Loucy (cell line): ENCODE measurements around the gene SDE2.
A peak's percentile ranks its signal among the peaks of the same experiment; 100 is the strongest.

Experiments used
- H2AFZ ChIP-seq: fragments of 200-600 bp; sonication (generic); 2 replicates; pipeline ENCODE4 v1.6.0; 2016; ENCODE audit warnings: antibody characterized with exemption, mild to moderate bottlenecking, low read length, moderate library complexity
- H3F3A ChIP-seq: fragments of 200-600 bp; 2 replicates; pipeline ENCODE4 v1.6.0; 2016; ENCODE audit warnings: antibody characterized with exemption, low read depth, mild to moderate bottlenecking
- H3K27me3 ChIP-seq: fragments of 200-600 bp; sonication (generic); 2 replicates; pipeline ENCODE4 v1.6.1; 2014; ENCODE audit warnings: low read length, mild to moderate bottlenecking; ENCODE audit not compliant: insufficient read depth, poor library complexity, severe bottlenecking
- H3K36me3 ChIP-seq: fragments of 200-600 bp; sonication (generic); 2 replicates; pipeline ENCODE4 v1.6.1; 2016; ENCODE audit warnings: low read length; ENCODE audit not compliant: insufficient read depth
- H3K4me1 ChIP-seq: fragments of 200-600 bp; sonication (generic); 2 replicates; pipeline ENCODE4 v1.5.1; 2014; ENCODE audit warnings: low read length, mild to moderate bottlenecking; ENCODE audit not compliant: insufficient read depth, poor library complexity, severe bottlenecking
- H3K4me2 ChIP-seq: fragments of 200-600 bp; sonication (generic); 2 replicates; pipeline ENCODE4 v1.6.0; 2014; ENCODE audit warnings: antibody characterized with exemption, low read length, low read depth, mild to moderate bottlenecking; ENCODE audit not compliant: poor library complexity, severe bottlenecking
- H3K4me3 ChIP-seq: fragments of 200-600 bp; sonication (generic); 2 replicates; pipeline ENCODE4 v1.5.1; 2014; ENCODE audit warnings: low read length, mild to moderate bottlenecking, mixed read lengths; ENCODE audit not compliant: poor library complexity, severe bottlenecking
- H3K79me2 ChIP-seq: fragments of 200-600 bp; sonication (generic); 2 replicates; pipeline ENCODE4 v1.6.1; 2014; ENCODE audit warnings: low read length; ENCODE audit not compliant: insufficient read depth
- H3K9ac ChIP-seq: fragments of 200-600 bp; sonication (generic); 2 replicates; pipeline ENCODE4 v1.6.0; 2014; ENCODE audit warnings: mild to moderate bottlenecking, low read depth, low read length, moderate library complexity; ENCODE audit not compliant: poor library complexity, severe bottlenecking
- H3K9me2 ChIP-seq: fragments of 200-600 bp; sonication (generic); replicated peaks from 2 replicates; pipeline ENCODE4 v1.6.1; 2016; ENCODE audit warnings: low read depth, low read length, mixed read lengths
- H3K9me3 ChIP-seq: fragments of 200-600 bp; sonication (generic); 2 replicates; pipeline ENCODE4 v1.6.1; 2014; ENCODE audit warnings: mild to moderate bottlenecking, antibody characterized with exemption, low read length, low read depth; ENCODE audit not compliant: insufficient read depth
- H4K20me1 ChIP-seq: fragments of 200-600 bp; sonication (generic); 2 replicates; pipeline ENCODE4 v1.6.0; 2014; ENCODE audit warnings: antibody characterized with exemption, low read length, mild to moderate bottlenecking; ENCODE audit not compliant: insufficient read depth, poor library complexity, severe bottlenecking
- CTCF ChIP-seq: fragments of 200-600 bp; sonication (generic); conservative IDR thresholded peaks from 2 replicates; pipeline ENCODE4 v1.5.1; 2014; ENCODE audit warnings: mild to moderate bottlenecking, antibody characterized with exemption, low read length
- EZH2phosphoT487 ChIP-seq: fragments of 200-600 bp; IDR thresholded peaks from 2 replicates; pipeline ENCODE4 v1.6.1; 2018; ENCODE audit warnings: antibody characterized with exemption, mild to moderate bottlenecking, moderate library complexity, borderline replicate concordance

Gene SDE2

GRCh38 chr1:226006686-226007085 lies 7.5 kb upstream of the SDE2 start:
- no peaks in the 10 kb centered on the region for H3K9me3 ChIP-seq
- H4K20me1 ChIP-seq: no peaks in the 10 kb centered on the region
- H3K36me3 ChIP-seq: no peaks in the 10 kb centered on the region
- peaks cover 36% of the 10 kb centered on the region for H3K4me1 ChIP-seq
- no peaks in the 10 kb centered on the region for H3K9me2 ChIP-seq
- no peak overlapping the region for H3K4me2 ChIP-seq
- H3K9ac ChIP-seq: no peak overlapping the region
- peaks cover 16% of the 10 kb centered on the region; the same call in 1 of the 2 replicates for H3K79me2 ChIP-seq
- H3F3A ChIP-seq: peaks cover 1% of the 10 kb centered on the region
- H3K27me3 ChIP-seq: no peaks in the 10 kb centered on the region
- TF ChIP-seq CTCF (no peak), EZH2phosphoT487 (no peak)
- H3K4me3 ChIP-seq: no peak overlapping the region
- H2AFZ ChIP-seq: no peak overlapping the region

- no peak overlapping the region for H3K4me3 ChIP-seq
- peaks cover 50% of the 10 kb centered on the region for H3K4me1 ChIP-seq
- no peaks in the 10 kb centered on the region for H3K36me3 ChIP-seq
- no peaks in the 10 kb centered on the region for H3K27me3 ChIP-seq
- no peaks in the 10 kb centered on the region for H4K20me1 ChIP-seq
- no peak overlapping the region for H3K9ac ChIP-seq
- peak overlapping the region; percentile 37 for H3K4me2 ChIP-seq
- TF ChIP-seq EZH2phosphoT487: no peak
- no peak for TF ChIP-seq CTCF
- H3K9me3 ChIP-seq: no peaks in the 10 kb centered on the region
- no peak overlapping the region for H2AFZ ChIP-seq
- H3F3A ChIP-seq: peaks cover 20% of the 10 kb centered on the region
- peaks cover 23% of the 10 kb centered on the region; the same call in 1 of the 2 replicates for H3K79me2 ChIP-seq
- H3K9me2 ChIP-seq: no peaks in the 10 kb centered on the region
These were observed 5.3 kb upstream of the SDE2 start for GRCh38 chr1:226004396-226004795.

- TF ChIP-seq EZH2phosphoT487 (no peak), CTCF (no peak)
- H2AFZ ChIP-seq: no peak overlapping the region
- H3K79me2 ChIP-seq: peaks cover 28% of the 10 kb centered on the region
- peak overlapping the region; percentile 69 for H3K4me3 ChIP-seq
- peak overlapping the region; percentile 83 for H3K9ac ChIP-seq
- H3K4me2 ChIP-seq: peak overlapping the region; percentile 82
- peaks cover 3% of the 10 kb centered on the region for H4K20me1 ChIP-seq
- peaks cover 50% of the 10 kb centered on the region for H3K4me1 ChIP-seq
- no peaks in the 10 kb centered on the region for H3K9me2 ChIP-seq
- no peaks in the 10 kb centered on the region for H3K27me3 ChIP-seq
- peaks cover 20% of the 10 kb centered on the region for H3F3A ChIP-seq
- H3K9me3 ChIP-seq: no peaks in the 10 kb centered on the region
- no peaks in the 10 kb centered on the region for H3K36me3 ChIP-seq
These were observed 4.5 kb upstream of the SDE2 start for GRCh38 chr1:226003502-226004170.
